PFSK-1 (cell line): ENCODE measurements around the gene GDPD5.

Source experiments
- FOXP2 ChIP-seq: optimal IDR thresholded peaks from 2 replicates; pipeline ENCODE3; 2011; ENCODE audit warnings: borderline replicate concordance, control low read depth, inconsistent platforms; ENCODE audit not compliant: insufficient read depth; ENCODE audit errors: extremely low read length, extremely low read depth
- POLR2AphosphoS5 ChIP-seq: IDR thresholded peaks from 2 replicates; pipeline ENCODE4 v1.6.1; 2012; ENCODE audit warnings: low read depth, mild to moderate bottlenecking, control low read depth, low read length, moderate library complexity
- REST ChIP-seq, 2 experiments: IDR thresholded peaks; 2 replicates each; pipeline versions ENCODE4 v1.6.1 to v1.8.0; 2011 to 2012; ENCODE audit warnings: low read depth in 2 of 2, low read length in 2 of 2, control low read depth in 1 of 2, inconsistent platforms in 1 of 2, mild to moderate bottlenecking in 1 of 2, moderate library complexity in 1 of 2; ENCODE audit not compliant: insufficient read depth in 1 of 2
- SIN3A ChIP-seq: IDR thresholded peaks from 2 replicates; pipeline ENCODE4 v1.6.1; 2012; ENCODE audit warnings: mild to moderate bottlenecking, low read length, moderate library complexity, borderline replicate concordance; ENCODE audit not compliant: insufficient read depth
- TAF1 ChIP-seq: IDR thresholded peaks from 2 replicates; pipeline ENCODE4 v1.6.1; 2012; ENCODE audit warnings: low read length, control low read depth, borderline replicate concordance; ENCODE audit not compliant: insufficient read depth

GDPD5 gene

GRCh38 chr11:75450236-75450635, 75.5 kb downstream of the GDPD5 start:
- TF ChIP-seq FOXP2 (no peak), TAF1 (no peak), SIN3A (no peak)

- TF ChIP-seq TAF1, result no peak
- no peak for TF ChIP-seq SIN3A
- no peak for TF ChIP-seq REST (IDR thresholded peaks at IDR 0.05; ENCODE audit: insufficient read depth in 1 of 2, low read depth in 2 of 2, low read length in 2 of 2)
- no peak for TF ChIP-seq POLR2AphosphoS5
- TF ChIP-seq FOXP2, result no peak
Observed at GRCh38 chr11:75449776-75450175, 76.0 kb downstream of the GDPD5 start.

- TF ChIP-seq TAF1 (no peak), REST (IDR thresholded peaks at IDR 0.05; ENCODE audit: insufficient read depth in 1 of 2, low read depth in 2 of 2, low read length in 2 of 2) (no peak), SIN3A (no peak), FOXP2 (no peak), POLR2AphosphoS5 (no peak)
Observed at GRCh38 chr11:75449271-75449670, 76.5 kb downstream of the GDPD5 start.

- no peak for TF ChIP-seq REST (IDR thresholded peaks at IDR 0.05; ENCODE audit: insufficient read depth in 1 of 2, low read depth in 2 of 2, low read length in 2 of 2)
- TF ChIP-seq SIN3A, result no peak
- no peak for TF ChIP-seq POLR2AphosphoS5
- TF ChIP-seq FOXP2, result no peak
- no peak for TF ChIP-seq TAF1
Observed at GRCh38 chr11:75447415-75447814, 78.3 kb downstream of the GDPD5 start.

GRCh38 chr11:75445315-75445953, 80.3 kb downstream of the GDPD5 start:
- TF ChIP-seq TAF1, result no peak
- no peak for TF ChIP-seq SIN3A
- TF ChIP-seq POLR2AphosphoS5, result no peak
- no peak for TF ChIP-seq REST (IDR thresholded peaks at IDR 0.05; ENCODE audit: insufficient read depth in 1 of 2, low read depth in 2 of 2, low read length in 2 of 2)
- no peak for TF ChIP-seq FOXP2
